Amniotic stem cell (primary cell): ENCODE data around the gene TAB2.

ENCODE experiments used
- DNase-seq: peaks from one replicate; lab custom pipeline; 2025; lab: John Stamatoyannopoulos, UW

Gene TAB2

DNA sequence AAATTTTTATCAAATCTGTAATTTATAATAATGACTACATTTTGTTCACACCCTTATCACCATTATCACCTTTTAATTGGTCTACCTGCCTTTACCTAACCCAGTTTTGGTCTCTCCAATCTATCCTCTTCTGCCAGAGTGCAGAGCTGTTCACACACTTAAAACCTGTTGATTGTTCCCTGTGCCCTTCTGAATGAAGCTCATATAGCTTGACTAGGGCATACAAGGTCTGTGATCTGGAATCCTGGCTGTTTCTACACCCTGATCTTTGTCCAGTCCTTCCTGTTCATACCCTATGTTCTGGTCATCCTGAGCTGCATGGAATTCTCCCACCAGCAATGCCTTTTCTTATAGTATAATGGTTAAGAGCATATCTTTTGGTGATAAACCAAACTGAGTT, 53.6 kb downstream of the TAB2 start:
- no peak for DNase-seq

DNA sequence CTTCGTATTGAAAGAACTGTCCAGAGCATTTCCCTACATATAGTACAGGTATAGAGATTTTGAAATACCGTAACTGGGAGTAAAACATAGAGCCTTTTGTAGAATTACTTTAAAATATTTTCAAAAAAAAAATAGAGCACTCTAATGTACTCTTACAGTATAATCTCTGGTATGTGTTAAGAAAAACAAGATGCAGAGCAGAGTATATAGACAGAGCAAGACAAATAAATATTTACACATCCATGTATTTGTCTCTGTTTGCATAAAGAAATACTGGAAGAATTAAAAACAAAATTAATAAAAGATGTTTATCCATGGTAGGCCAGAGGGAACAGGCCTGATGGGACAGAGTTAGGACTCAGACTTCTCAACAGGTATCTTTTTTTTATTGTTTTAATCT, 54.5 kb downstream of the TAB2 start:
- DNase-seq = no peak

DNA sequence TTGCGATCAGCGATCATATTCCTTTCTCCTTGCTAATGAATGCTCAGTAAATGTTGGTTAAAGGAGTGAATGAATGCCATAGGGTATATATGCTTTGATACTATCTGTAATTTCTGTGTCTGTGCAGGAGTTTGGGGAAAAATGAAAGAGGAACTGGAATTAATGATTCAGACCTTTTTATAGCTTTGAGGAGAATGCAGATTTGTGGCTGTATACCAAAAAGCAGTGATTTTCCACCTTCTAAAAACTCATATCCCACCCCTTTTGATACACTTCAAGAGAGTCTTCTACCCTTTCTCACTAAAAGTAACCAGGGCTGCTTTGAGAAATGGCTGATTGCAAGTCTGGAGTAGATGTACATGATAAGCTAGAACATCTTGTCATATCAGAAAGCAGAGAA, 56.0 kb downstream of the TAB2 start:
- no peak for DNase-seq

DNA sequence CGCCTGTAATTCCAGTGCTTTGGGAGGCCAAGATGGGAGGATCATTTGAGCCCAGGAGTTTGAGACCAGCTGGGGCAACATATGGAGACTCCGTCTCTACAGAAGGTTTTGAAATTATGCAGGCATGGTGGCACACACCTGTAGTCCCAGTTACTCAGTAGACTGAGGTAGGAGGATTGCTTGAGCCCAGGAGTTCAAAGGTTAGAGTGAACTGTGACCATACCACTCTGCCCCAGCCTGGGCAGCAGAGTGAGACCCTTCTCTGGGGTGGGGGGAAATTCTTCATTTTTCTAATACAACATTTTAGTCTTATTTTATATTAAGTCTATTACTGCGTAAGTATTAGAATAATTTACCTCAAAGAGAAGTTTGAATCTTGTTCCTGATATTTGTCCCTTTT, 62.5 kb downstream of the TAB2 start:
- no peak for DNase-seq

DNA sequence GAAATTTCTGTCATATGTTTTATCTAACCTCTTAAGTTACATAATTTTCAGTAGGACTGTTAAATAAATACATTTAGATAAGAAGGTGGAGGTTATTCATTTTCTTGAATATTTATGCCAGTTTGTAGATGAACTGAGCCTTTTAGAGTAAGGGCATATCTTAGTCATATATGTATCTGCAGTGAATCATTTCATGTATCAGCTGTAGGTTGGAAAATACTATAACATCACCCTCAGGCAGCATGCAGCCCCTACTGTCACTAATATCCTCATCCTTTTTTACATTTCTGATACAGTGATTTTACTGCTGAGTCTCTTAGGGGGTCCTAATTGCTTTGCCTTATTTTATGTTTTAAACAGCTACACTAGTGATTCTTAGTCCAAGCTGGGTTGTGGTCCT, 63.0 kb downstream of the TAB2 start:
- no peak for DNase-seq

GRCh38 chr6:149383371-149383770, 65.9 kb downstream of the TAB2 start:
- no peak for DNase-seq

DNA sequence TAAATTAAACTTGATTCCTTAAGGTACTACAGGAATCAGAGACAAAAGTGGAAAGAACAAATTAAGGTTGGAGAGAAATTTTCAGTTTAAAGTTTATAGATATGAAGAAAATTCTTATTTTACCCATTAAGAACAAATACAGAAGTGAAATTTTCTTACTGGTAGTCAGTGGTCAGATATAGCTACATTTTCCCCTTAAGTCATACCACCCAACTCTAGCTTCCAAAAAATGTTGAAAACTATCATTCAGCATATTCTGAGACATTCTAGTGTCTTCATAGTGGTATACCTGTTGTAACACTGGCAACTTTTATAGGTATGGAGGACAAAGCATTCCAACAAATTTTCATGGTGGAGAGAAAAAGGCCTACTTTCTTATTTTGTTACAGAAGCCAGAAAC, 67.0 kb downstream of the TAB2 start:
- DNase-seq = no peak

- no peak for DNase-seq
Measured at GRCh38 chr6:149385998-149386646, 68.6 kb downstream of the TAB2 start.

DNA sequence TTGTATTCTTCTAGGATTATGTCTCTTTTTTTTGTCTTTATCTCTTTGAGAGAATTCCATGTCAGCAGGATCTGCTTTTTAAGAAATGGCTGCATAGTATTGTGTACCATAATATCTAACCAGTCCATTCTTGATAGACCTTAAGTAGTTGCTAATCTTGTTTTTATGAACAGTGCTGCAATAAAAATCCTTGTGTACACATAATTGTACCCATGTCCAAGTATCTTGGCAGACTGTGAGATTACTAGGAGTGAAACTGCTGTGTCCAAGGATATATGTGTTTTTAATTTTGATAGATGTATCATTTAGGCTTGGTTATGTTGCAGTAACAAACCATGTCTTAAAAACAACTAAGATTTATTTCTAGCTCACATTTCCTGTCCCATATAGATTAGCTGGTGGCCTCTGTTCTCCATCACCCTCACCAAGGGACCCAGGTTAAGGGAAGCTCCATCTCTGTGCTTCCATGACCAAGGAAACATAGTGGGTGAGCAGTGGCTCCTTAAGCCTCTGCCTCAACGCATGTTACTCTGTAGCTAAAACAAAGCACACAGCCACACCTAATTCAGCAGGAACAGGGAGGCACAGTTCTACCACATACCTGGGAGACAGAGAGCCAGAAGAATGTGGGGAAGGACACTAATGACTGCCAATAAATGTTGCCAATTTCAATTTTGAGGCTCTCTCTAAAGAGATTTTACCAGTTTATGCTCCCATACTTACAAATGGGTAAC, 70.4 kb downstream of the TAB2 start:
- DNase-seq = no peak

- no peak for DNase-seq
Measured at GRCh38 chr6:149389509-149390297, 72.2 kb downstream of the TAB2 start.

GRCh38 chr6:149392093-149392492, 74.6 kb downstream of the TAB2 start:
- DNase-seq = no peak

DNA sequence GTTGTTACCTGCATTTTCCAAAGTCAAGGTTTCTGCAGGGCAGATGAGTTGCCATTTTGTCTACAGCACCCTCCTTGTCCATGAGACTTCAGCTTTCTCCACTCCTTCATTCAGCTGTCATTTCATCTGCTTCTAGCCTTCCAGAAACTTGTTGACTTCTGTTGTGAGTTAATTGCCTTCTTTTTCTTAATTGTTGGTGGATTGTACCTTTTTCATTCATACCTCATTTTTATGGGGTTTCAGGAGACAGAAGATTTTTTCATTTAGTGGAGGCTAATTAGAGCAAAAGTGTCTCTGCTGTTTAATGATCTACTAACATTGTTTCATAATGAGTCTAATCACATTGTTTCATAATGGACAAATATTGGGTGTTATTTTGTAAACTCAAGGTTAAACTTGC, 75.0 kb downstream of the TAB2 start:
- no peak for DNase-seq

GRCh38 chr6:149393002-149393679, 75.6 kb downstream of the TAB2 start:
- DNase-seq = no peak

DNA sequence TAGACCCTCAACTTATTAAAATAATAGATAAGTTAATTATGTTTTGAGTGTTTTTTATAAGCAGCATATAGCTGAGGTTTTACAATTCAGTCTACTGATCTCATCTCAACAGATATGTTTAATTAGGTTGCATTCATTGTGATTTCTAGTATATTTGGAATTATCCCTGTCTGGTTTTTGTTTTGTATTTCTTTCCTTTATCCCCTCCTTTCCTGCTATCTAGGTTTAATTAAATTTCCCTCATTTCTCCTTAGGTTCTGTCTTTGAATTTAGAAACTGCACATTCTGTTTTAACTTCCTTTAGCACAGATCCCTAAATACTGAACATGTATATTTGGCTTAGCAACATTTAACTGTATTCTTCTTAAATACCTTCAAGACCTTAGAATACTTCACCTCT, 77.7 kb downstream of the TAB2 start:
- no peak for DNase-seq

- DNase-seq = no peak
Measured at GRCh38 chr6:149397384-149397783, 79.9 kb downstream of the TAB2 start.

- no peak for DNase-seq
Measured at GRCh38 chr6:149400050-149400449, 82.5 kb downstream of the TAB2 start, which contains the start of gene SUMO4. Gene SUMO4, plus strand, starts transcription at chr6:149400262. Its CDS starts 130 bp downstream, at chr6:149400392.

- no peak for DNase-seq
Measured at GRCh38 chr6:149403534-149403933, 86.0 kb downstream of the TAB2 start.

GRCh38 chr6:149405823-149406765, 88.6 kb downstream of the TAB2 start:
- DNase-seq = no peak

- no peak for DNase-seq
Measured at GRCh38 chr6:149409617-149410016, 92.1 kb downstream of the TAB2 start.

- no peak for DNase-seq
Measured at GRCh38 chr6:149410557-149410956, 93.0 kb downstream of the TAB2 start.

DNA sequence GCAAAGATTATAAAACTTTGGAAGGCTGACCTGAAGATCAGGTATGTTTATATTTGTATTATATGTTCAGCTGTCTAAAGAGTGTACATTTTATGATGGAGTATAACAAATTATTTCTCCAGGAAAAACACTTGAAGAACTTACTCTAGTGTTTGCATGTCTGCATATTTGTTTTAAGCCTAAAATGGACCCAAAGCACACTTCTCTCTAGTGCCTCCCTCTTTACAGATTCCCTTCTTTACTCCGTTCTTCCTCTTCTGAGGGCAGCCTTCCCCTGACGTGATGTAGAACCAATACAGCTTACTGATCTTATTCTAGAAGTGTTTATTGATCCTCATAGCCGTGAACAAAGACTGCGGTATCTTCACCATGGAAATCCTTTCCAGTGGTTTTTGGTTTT, 96.5 kb downstream of the TAB2 start:
- DNase-seq = no peak
